ENCODE results near the gene CARS2.

DNA sequence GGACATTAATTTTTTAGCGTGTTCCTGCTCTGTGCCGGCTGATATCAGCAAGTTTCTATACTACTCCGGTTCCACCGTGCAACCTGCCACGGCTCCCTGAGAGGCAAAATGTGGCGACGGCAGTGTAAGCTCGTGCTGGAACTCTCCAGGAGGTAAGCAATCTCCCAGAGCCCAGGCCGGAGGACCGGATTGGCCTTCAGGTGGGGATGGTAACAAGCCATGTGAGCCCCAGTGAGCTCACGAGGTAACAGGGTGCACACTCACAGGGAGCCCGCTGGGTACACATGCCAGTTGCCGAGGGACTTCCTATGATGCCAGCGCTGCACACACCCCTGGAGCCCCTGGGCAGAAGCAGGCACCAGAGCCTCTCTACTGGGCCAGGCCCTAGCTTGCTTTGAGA, 52.1 kb downstream of the CARS2 start:
- TF ChIP-seq POLR2A (IDR thresholded peaks at IDR 0.05; ENCODE audit: low read depth, low read length) (no peak), TAF1 (IDR thresholded peaks at IDR 0.05; ENCODE audit: borderline replicate concordance, low read depth, low read length) (no peak), POLR2AphosphoS5 (IDR thresholded peaks at IDR 0.05; ENCODE audit: low read depth, low read length) (no peak)
